Activated CD4-positive, alpha-beta T cell treated with anti-CD3 and anti-CD28 coated beads, Interleukin-2, amount 50 U/mL, for 48 hours (primary cell): ENCODE data around the gene PODN.

ENCODE experiments used
- DNase-seq, 2 experiments: peaks; one replicate each; pipeline ENCODE4 v3.0.0-alpha.2; 2020

PODN gene

DNA sequence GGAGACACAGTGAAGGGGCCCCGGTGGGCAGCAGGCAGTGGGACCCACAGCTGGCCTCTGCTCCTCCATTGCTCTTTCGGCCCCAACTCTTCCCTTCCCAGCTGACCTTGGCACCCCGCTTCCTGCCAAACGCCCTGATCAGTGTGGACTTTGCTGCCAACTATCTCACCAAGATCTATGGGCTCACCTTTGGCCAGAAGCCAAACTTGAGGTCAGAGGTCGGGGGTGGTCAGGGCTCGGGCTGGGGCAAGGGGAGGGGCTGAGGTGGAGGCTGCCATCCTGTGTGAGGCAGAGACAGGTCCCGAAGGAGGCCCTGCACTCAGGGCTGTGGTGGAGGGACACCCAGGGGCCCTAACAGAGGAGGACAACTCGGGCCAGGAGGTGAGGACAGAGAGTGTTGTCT is 13.7 kb downstream of the PODN start:
- DNase-seq: no peak

GRCh38 chr1:53076165-53076564 is 14.2 kb downstream of the PODN start:
- DNase-seq: no peak

- DNase-seq: no peak
These were observed 14.9 kb downstream of the PODN start for GRCh38 chr1:53076721-53077598.

- no peak for DNase-seq
These were observed 15.6 kb downstream of the PODN start for GRCh38 chr1:53077599-53077965.

GRCh38 chr1:53078333-53079101 is 16.5 kb downstream of the PODN start:
- DNase-seq: no peak

- DNase-seq: no peak
These were observed 17.2 kb downstream of the PODN start for GRCh38 chr1:53079251-53079650.

DNA sequence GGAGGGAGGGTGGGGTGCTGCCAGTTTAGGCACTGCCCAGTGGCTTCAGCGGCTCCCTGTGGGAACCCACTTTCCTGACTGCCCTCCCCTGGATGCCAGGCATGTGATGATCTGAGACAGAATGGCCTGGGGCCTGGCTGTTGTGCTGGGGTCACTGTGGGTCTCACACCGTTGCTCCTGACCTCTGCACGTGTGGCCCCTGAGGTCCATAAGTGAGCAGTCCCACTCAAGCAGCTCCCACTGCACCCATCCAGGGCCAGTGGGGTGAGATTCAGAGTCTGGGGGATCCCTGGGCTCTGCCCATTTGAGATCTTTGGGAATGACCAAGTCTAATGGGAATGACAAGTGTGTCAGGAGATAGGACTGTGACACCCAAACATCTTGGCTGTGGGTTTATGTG is 18.0 kb downstream of the PODN start:
- DNase-seq: no peak

GRCh38 chr1:53080769-53081168 is 18.8 kb downstream of the PODN start:
- no peak for DNase-seq

DNA sequence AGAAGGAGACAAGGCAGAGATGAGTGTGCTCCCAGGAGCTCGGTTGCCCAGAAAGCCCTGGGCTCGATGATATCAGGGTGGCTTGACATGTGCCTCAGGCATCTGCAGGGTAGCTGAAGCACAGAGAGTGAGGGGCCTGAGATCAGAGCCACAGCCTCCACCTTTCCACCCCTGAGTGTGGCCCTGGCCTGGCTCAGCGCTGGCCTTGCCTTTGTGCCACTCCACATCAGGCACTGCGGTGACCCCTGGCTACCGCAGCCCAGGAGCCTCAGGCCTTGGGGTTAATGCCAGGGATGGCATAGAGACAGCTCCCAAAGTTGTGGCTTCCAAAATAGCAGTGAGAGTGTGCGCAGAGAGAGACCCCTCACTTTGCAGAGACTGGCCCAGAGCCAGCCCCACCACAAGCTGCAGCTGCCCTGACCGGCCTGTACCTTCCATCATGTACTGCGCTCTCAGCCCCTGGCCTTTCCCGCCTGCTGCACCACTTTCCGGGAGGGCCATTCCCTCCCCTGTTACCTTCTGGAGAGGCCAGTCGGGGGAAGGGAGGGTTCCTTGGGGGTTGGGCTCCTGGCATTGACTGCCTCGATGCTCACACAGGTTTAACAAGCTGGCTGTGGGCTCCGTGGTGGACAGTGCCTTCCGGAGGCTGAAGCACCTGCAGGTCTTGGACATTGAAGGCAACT is 19.5 kb downstream of the PODN start:
- DNase-seq: no peak

- no peak for DNase-seq
These were observed 20.9 kb downstream of the PODN start for GRCh38 chr1:53082826-53083455.

DNA sequence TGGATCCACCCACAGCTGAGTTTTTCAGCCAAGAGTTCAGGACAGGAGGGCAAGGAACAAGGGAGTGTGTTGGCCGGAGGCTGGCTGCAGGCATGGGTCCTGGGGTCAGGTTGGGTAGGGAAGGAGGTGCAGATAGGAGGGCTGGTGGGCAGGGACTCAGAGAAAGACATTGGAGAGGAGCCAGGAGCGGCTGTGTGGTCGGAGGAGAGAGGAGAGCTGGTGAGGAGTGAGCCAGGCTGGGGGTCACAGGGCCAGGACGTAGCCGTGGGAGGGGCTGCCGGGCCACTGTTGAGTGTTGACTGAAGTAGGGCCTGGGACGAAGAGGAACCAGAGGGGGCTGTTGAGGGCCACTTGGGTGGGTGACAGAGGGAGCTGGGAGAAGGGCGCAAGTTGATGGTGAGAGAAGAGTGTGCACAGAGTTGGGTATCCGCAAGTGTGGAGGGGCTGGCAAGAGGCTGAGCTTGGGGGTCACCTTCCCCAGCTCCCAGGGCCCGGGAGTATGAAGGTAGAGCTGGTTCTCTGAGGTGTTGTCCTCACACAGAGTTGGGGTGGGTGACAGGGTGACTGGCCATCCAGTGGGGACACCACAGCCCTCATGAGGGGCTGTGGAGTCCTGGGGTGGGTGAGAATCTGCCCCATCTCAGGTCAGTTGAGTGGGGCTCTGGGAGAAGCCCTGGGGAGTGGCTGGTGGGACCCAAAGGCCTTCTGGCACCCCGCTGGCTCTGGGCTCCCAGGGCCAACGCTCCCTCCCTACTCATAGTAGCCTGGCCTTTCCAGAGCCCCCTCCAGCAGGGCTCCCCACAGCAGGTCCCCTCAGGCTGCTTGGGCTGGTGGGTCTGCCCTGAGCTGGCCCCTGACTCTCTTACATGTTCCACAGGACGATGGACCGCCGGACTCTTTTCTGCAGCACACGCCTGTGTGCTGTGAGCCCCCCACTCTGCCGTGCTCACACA is 21.9 kb downstream of the PODN start:
- DNase-seq: no peak

DNA sequence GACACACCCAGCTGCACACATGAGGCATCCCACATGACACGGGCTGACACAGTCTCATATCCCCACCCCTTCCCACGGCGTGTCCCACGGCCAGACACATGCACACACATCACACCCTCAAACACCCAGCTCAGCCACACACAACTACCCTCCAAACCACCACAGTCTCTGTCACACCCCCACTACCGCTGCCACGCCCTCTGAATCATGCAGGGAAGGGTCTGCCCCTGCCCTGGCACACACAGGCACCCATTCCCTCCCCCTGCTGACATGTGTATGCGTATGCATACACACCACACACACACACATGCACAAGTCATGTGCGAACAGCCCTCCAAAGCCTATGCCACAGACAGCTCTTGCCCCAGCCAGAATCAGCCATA is 22.6 kb downstream of the PODN start:
- DNase-seq: no peak

- no peak for DNase-seq
These were observed 23.4 kb downstream of the PODN start for GRCh38 chr1:53085405-53085804.

DNA sequence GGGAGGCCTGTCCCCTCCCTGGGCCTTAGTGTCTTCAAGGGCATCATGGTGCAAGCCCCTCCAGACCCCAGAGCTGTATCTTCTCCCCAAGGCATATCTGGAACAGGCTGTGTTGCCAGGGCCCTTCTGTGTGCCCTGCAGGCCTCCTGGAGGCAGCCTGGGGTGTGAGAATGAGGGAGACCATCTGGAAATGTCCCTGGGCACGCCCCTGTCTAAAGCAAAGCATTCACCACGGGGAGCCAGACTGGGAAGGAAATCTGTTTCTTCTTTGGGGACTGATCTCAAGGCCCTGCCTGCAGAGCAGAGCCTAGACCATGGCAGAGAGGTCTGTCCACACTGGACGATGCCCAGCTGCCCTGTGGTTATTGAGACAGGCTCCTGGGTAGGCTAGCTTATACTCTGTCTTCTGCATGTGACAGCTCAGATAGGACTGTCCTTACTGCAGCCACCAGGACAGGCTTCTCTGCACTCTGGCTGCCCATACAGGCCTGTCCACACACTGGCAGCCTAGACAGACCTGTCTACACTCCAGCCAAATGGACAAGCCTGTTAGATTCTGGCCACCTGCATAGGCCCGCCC is 24.6 kb downstream of the PODN start:
- DNase-seq: no peak

DNA sequence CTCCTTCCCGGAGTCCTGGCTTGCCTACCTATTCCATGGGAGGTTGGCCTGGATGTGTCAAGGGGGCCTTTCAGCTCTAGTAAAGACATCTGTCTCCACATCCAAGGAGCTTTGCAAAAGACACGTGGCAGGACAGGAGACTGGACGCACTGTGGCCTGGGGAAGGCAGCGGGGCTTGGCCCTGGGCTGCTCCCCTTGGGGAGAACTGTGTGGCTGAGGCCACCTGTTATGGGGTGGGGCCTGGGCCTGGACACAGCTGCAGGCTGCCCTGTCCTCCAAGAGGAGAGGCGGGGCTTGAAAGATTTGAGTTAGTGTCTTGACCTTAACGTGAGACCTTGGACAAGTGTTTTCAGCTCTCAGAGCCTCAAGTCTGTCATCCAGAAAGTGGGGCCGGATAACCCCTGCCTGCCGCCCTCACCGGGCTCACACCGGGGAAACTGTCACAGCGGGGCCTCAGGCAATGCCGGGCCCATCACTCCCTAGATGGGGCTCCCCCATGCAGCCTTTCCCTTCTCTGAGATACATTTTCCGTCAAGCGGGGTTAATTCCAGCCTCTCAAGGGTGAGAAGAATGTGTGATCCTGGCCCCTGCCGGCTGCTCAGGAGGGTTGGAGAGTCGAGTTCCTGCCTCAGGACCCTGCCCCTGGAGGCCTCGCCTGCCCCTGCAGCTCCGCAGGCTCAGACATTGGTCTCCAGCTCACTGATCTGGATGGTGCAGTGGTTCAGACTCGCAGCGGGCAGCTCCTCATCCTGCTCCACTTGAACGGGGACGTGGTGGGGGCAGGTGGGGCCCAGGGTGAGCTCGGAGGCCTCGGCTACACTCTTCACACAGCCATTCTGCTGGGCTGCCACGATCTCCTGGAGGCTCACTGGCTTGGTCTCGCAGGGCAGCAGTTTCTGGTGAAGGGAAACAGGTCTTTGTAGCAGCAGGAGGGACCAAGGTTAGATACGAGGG is 25.6 kb downstream of the PODN start:
- no peak for DNase-seq

DNA sequence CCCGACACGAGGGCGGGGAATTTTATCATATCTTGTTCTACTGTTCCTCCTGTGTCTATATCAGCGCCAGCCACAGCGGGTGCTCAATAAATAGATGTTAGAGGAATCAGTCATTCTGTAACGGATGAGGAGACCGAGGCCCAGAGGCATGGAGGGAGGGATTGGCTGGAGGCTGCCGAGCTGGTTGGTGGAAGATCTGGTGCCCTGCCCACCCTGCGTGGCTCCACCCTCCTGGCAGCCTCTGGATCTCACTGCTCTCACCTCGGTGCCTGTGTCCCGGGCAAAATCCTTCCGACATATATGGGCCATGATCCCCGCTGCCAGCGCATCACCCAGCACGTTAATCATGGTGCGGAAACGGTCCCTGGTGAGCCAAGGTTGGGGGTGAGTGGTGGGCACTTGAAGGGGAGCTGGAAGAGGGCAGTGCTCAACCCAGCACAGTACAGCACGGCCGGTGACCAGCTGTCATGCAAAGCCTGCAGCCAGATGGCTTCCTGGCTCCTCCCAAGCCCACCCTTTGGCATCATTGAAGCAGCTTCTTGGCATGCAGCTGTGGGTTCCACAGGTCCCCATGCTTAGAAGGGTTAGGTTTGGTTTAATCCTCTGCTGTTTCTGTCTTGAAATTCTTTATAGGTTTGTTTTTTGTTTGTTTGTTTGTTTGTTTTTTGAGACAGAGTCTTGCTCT is 26.7 kb downstream of the PODN start:
- no peak for DNase-seq

DNA sequence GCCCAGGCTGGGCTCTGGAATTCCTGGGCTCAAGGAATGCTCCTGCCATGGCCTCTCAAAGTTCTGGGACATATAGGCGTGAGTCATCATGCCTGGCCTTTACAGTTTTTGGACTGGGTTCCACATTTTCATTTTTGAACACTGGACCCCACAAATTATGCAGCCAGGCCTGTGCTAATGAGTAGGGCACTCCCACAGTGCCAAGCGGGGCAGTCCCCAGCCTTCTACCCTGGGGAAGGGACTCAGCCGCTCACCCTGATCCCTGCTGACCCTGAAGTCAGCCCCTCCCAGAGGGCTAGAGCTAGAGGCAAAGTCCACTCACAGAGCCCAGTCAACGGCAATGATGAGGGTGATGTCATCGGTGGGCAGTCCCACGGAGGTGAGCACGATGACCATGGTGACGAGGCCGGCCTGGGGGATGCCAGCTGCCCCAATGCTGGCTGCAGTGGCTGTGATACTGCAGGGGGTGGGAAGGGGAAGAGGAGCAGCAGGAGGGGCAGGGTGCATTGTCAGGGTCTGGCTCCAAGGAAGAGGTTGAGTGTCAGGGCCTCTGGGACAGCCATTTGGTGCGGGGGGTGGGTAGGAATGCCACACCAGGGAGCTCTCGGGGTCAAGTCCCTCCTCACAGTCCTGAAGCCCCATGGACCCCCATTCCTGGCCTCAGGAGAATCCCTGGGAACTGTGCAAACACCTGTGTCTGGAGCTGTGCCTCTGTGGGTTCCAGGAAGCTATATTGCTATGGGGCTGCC is 27.6 kb downstream of the PODN start:
- no peak for DNase-seq

GRCh38 chr1:53090227-53091147 is 28.5 kb downstream of the PODN start:
- DNase-seq: no peak
